Liver (tissue), 2 donors: Measurements from ENCODE around the gene MYOM3.

ENCODE experiments used
- CTCF ChIP-seq: fragments of 150-350 bp; IDR thresholded peaks from 2 replicates; pipeline ENCODE4 v1.5.1; 2017; ENCODE audit warnings: improper control_type of control experiment, low read depth, low read length; ENCODE audit not compliant: missing input control
- ZBTB33 ChIP-seq: IDR thresholded peaks from 2 replicates; pipeline ENCODE4 v1.6.1; 2016; ENCODE audit warnings: antibody characterized with exemption
- donor health status: healthy.

GRCh38 chr1:24092979-24093378 lies 19.0 kb downstream of the MYOM3 start:
- no peak for TF ChIP-seq ZBTB33
- TF ChIP-seq CTCF = no peak
